GM21423 (cell line): Measurements from ENCODE around the gene TRMT2A.
A peak's percentile ranks its signal among the peaks of the same experiment; 100 is the strongest.

ENCODE experiments used
- ATAC-seq: cut with Tn5 transposase; IDR thresholded peaks from one replicate; pipeline ENCODE4 v1.9.1; 2021; ENCODE audit warnings: mild to moderate bottlenecking, moderate library complexity; ENCODE audit not compliant: unreplicated experiment

The TRMT2A gene

GRCh38 chr22:20135806-20136602, 19.0 kb upstream of the TRMT2A start:
- ATAC-seq: no peak

GRCh38 chr22:20135265-20135664, 18.2 kb upstream of the TRMT2A start:
- ATAC-seq: no peak

- no peak for ATAC-seq
Measured at GRCh38 chr22:20133930-20134549, 17.0 kb upstream of the TRMT2A start.

GRCh38 chr22:20132686-20133246, 15.7 kb upstream of the TRMT2A start:
- ATAC-seq: no peak

- ATAC-seq: peak; percentile 2
Measured at GRCh38 chr22:20131859-20132685, 15.0 kb upstream of the TRMT2A start.

- ATAC-seq: peak; percentile 38
Measured at GRCh38 chr22:20131597-20131858, 14.5 kb upstream of the TRMT2A start, which contains the start of gene ZDHHC8. Gene ZDHHC8, plus strand, starts transcription at chr22:20131804. Its CDS starts 144 bp downstream, at chr22:20131948.

GRCh38 chr22:20130731-20131596, 13.9 kb upstream of the TRMT2A start:
- no peak for ATAC-seq

GRCh38 chr22:20130319-20130718, 13.3 kb upstream of the TRMT2A start:
- ATAC-seq: no peak

- ATAC-seq: no peak
Measured at GRCh38 chr22:20129747-20130014, 12.7 kb upstream of the TRMT2A start.

GRCh38 chr22:20128902-20129746, 12.1 kb upstream of the TRMT2A start:
- ATAC-seq: no peak

- no peak for ATAC-seq
Measured at GRCh38 chr22:20128619-20128901, 11.5 kb upstream of the TRMT2A start.

GRCh38 chr22:20127869-20128618, 11.0 kb upstream of the TRMT2A start:
- no peak for ATAC-seq

GRCh38 chr22:20127318-20127868, 10.4 kb upstream of the TRMT2A start:
- no peak for ATAC-seq

GRCh38 chr22:20126284-20127029, 9.4 kb upstream of the TRMT2A start:
- no peak for ATAC-seq

GRCh38 chr22:20125201-20126174, 8.5 kb upstream of the TRMT2A start:
- ATAC-seq: no peak

GRCh38 chr22:20124083-20124787, 7.2 kb upstream of the TRMT2A start:
- no peak for ATAC-seq
